Endothelial cell of umbilical vein (primary cell): Measurements from ENCODE around the gene SLC35F3. TPM values are rescaled to one million over a fixed set of nuclear protein-coding genes. Genes with fewer than 3 reads are reported as not detected.

ENCODE experiments used
- BruUV-seq: library from RNA; stranded (reverse); fragments of 400-500 nt; replicated peaks from 2 replicates; lab custom pipeline; 2021; lab: Mats Ljungman, UMichigan
- CTCF ChIA-PET: fragments of 300-600, 350-600 bp; sonication (Branson Sonifier 250); formaldehyde crosslinking; loops from one replicate; lab custom pipeline; 2021; ENCODE audit warnings: antibody characterized with exemption, inconsistent platforms; lab: Charles Lee
- POLR2A ChIA-PET: fragments of 300-600, 350-600 bp; sonication (Branson Sonifier 250); formaldehyde crosslinking; loops from one replicate; lab custom pipeline; 2021; ENCODE audit warnings: antibody characterized with exemption, inconsistent platforms; lab: Charles Lee
- DNase-seq: peaks from one replicate; pipeline ENCODE4 v3.0.0-alpha.2; 2011; ENCODE audit warnings: low read depth, low spot score
- FAIRE-seq: peaks from 2 replicates; lab custom pipeline; 2011; peaks lifted over from hg19 to GRCh38; lab: Jason Lieb, UNC
- H2AFZ ChIP-seq: 2 replicates; pipeline ENCODE4 v1.6.0; 2012; ENCODE audit warnings: low read depth, low read length, control low read depth, inconsistent platforms
- H3K27ac ChIP-seq: 2 replicates; pipeline ENCODE4 v1.5.1; 2011; ENCODE audit warnings: low read depth, mild to moderate bottlenecking, control low read depth, low read length, moderate library complexity; ENCODE audit not compliant: insufficient read depth
- H3K27me3 ChIP-seq, 2 experiments: 2 replicates each; pipeline versions ENCODE4 v1.6.0 to v1.6.1; 2011; ENCODE audit warnings: low read length in 2 of 2, mixed read lengths in 1 of 2; ENCODE audit not compliant: control insufficient read depth in 2 of 2, insufficient read depth in 2 of 2
- H3K36me3 ChIP-seq, 2 experiments: 2 replicates in 1 of 2; 3 replicates in 1 of 2; pipeline ENCODE4 v1.5.1; 2011; ENCODE audit warnings: low read length in 2 of 2, mild to moderate bottlenecking in 1 of 2, moderate library complexity in 1 of 2; ENCODE audit not compliant: control insufficient read depth in 2 of 2, insufficient read depth in 2 of 2; ENCODE audit errors: extremely low read depth in 1 of 2
- H3K4me1 ChIP-seq: 3 replicates; pipeline ENCODE4 v1.5.1; 2011; ENCODE audit warnings: mild to moderate bottlenecking, low read length; ENCODE audit not compliant: control insufficient read depth, insufficient read depth; ENCODE audit errors: extremely low read depth
- H3K4me2 ChIP-seq: 2 replicates; pipeline ENCODE4 v1.6.1; 2011; ENCODE audit warnings: low read length, control low read depth, mixed read lengths; ENCODE audit not compliant: insufficient read depth
- H3K4me3 ChIP-seq, 3 experiments: fragments of 200-600 bp in 1 of 3; sonication (generic), shearing (Covaris generic) in 1 of 3; replicated peaks in 1 of 3; 2 replicates each; pipeline ENCODE4 v1.5.1; 2011 to 2016; ENCODE audit warnings: control low read depth in 3 of 3, low read length in 3 of 3, mild to moderate bottlenecking in 2 of 3, inconsistent platforms in 1 of 3, low read depth in 1 of 3, moderate library complexity in 1 of 3; ENCODE audit not compliant: insufficient read depth in 1 of 3
- H3K79me2 ChIP-seq: 2 replicates; pipeline ENCODE4 v1.6.0; 2012; ENCODE audit warnings: low read length, inconsistent platforms; ENCODE audit not compliant: control insufficient read depth, insufficient read depth
- H3K9ac ChIP-seq: replicated peaks from 2 replicates; pipeline ENCODE3; 2011; ENCODE audit warnings: low read length, control low read depth; ENCODE audit not compliant: insufficient read depth; ENCODE audit errors: extremely low read depth
- H3K9me1 ChIP-seq: replicated peaks from 3 replicates; pipeline ENCODE4 v1.6.0; 2011; ENCODE audit warnings: mild to moderate bottlenecking, low read length; ENCODE audit not compliant: control insufficient read depth, insufficient read depth; ENCODE audit errors: extremely low read depth
- H3K9me3 ChIP-seq: replicated peaks from 2 replicates; pipeline ENCODE4 v1.5.1; 2012; ENCODE audit warnings: low read length, inconsistent platforms; ENCODE audit not compliant: control insufficient read depth, insufficient read depth
- H4K20me1 ChIP-seq: replicated peaks from 2 replicates; pipeline ENCODE3; 2011; ENCODE audit warnings: mild to moderate bottlenecking, low read length; ENCODE audit not compliant: control insufficient read depth, insufficient read depth; ENCODE audit errors: extremely low read depth
- CTCF ChIP-seq, 2 donors: IDR thresholded peaks; 1 replicate in 1 of 2; 2 replicates in 1 of 2; pipeline ENCODE4 v1.5.1; 2011; ENCODE audit warnings: low read length in 2 of 2, mild to moderate bottlenecking in 2 of 2, moderate library complexity in 2 of 2, control low read depth in 1 of 2, inconsistent platforms in 1 of 2, low read depth in 1 of 2; ENCODE audit not compliant: insufficient read depth in 1 of 2; ENCODE audit errors: extremely low read depth in 1 of 2
- EZH2 ChIP-seq: IDR thresholded peaks from 2 replicates; pipeline ENCODE4 v1.6.1; 2012; ENCODE audit warnings: borderline replicate concordance, low read depth, mild to moderate bottlenecking, moderate library complexity, low read length, inconsistent platforms; ENCODE audit not compliant: severe bottlenecking
- FOS ChIP-seq: IDR thresholded peaks from 2 replicates; pipeline ENCODE4 v1.6.1; 2011; ENCODE audit warnings: mild to moderate bottlenecking, low read length, moderate library complexity, borderline replicate concordance; ENCODE audit not compliant: insufficient read depth
- GATA2 ChIP-seq: IDR thresholded peaks from 2 replicates; pipeline ENCODE4 v1.7.0; 2011; ENCODE audit warnings: low read depth, mild to moderate bottlenecking, moderate library complexity, mixed read lengths, low read length; ENCODE audit not compliant: insufficient read length, insufficient read depth
- JUN ChIP-seq: IDR thresholded peaks from 2 replicates; pipeline ENCODE4 v1.6.1; 2011; ENCODE audit warnings: borderline replicate concordance, low read depth; ENCODE audit not compliant: insufficient read length, insufficient read depth
- MAX ChIP-seq: IDR thresholded peaks from 2 replicates; pipeline ENCODE4 v1.6.1; 2011; ENCODE audit not compliant: insufficient read depth, insufficient read length
- MYC ChIP-seq: IDR thresholded peaks from one replicate; pipeline ENCODE4 v1.6.1; 2011; ENCODE audit warnings: mild to moderate bottlenecking, low read depth, low read length
- POLR2A ChIP-seq: IDR thresholded peaks from 2 replicates; pipeline ENCODE4 v1.6.1; 2012; ENCODE audit warnings: low read depth, mild to moderate bottlenecking, control low read depth, low read length
- POLR2AphosphoS5 ChIP-seq: IDR thresholded peaks from 2 replicates; pipeline ENCODE4 v1.6.1; 2012; ENCODE audit warnings: low read depth, mild to moderate bottlenecking, control low read depth, low read length, moderate library complexity; ENCODE audit not compliant: insufficient read depth
- dilution Hi-C: fragments of 300-500 bp; cut with MboI; formaldehyde crosslinking; loops from one replicate; pipeline ENCODE4 v1.15.0; 2019; ENCODE audit warnings: low sequenced_read_pairs; ENCODE audit not compliant: extremely low pct_ligation_motif_present
- intact Hi-C: fragments of 100-400 bp; cut with micrococcal nuclease; formaldehyde crosslinking; loops from one replicate; pipeline ENCODE4 v1.10.0; 2022
- polyA plus RNA-seq, 4 experiments: library from polyadenylated mRNA; depleted of rRNA in 3 of 4; stranded (reverse) in 3 of 4; unstranded in 1 of 4; fragments of >200 nt; gene quantifications; 2 replicates each; pipeline versions ENCODE4 v1.2.1 to v1.2.3, GENCODE V29; 2011 to 2012; ENCODE audit warnings: missing spikeins in 1 of 4
- total RNA-seq: library from RNA; stranded (reverse); gene quantifications from 2 replicates; pipeline ENCODE4 v1.2.3, GENCODE V29; 2021

SLC35F3 gene
- total and polyA plus RNA-seq, 2 donors (not counting 3 experiments of a cell fraction or from before 2014, with no cell fraction given) = not detected

- Histone ChIP-seq H3K9me1 (no peaks in the 10 kb centered on the region), H4K20me1 (no peaks in the 10 kb centered on the region), H3K27me3 (peaks cover 5 to 8% of the 10 kb centered on the region in 2 experiments), H3K9me3 (no peaks in the 10 kb centered on the region), H3K9ac (no peak overlapping the region), H3K36me3 (no peaks in the 10 kb centered on the region), H3K79me2 (no peaks in the 10 kb centered on the region), H3K4me1 (no peaks in the 10 kb centered on the region), H3K4me3 (no peak overlapping the region), H3K4me2 (no peak overlapping the region), H3K27ac (no peak overlapping the region), H2AFZ (no peak overlapping the region)
- FAIRE-seq = no peak
- intact Hi-C loops (no loop called here), dilution Hi-C loops (no loop called here)
- POLR2A ChIA-PET = no interaction called here
- DNase-seq = no peak
- no TSS peak for BruUV-seq
- TF ChIP-seq EZH2 = no peak
- TF ChIP-seq POLR2AphosphoS5 = no peak
- TF ChIP-seq MYC = no peak
- no peak for TF ChIP-seq GATA2
- no peak for TF ChIP-seq FOS
- TF ChIP-seq MAX = no peak
- no peak for TF ChIP-seq POLR2A
- TF ChIP-seq JUN = no peak
- no peak for TF ChIP-seq CTCF (IDR thresholded peaks at IDR 0.05; ENCODE audit: extremely low read depth in 1 of 2, insufficient read depth in 1 of 2, low read depth in 1 of 2, low read length in 2 of 2)
- CTCF ChIA-PET = no interaction called here
These were observed 458.1 kb downstream of the SLC35F3 start for GRCh38 chr1:234362558-234362957.
